Trophoblast cell (in vitro differentiated cells and primary cell): ENCODE results near the gene NEURL4.
A peak's percentile ranks its signal among the peaks of the same experiment; 100 is the strongest.

Experiments used
- DNase-seq, 2 donors: peaks; one replicate each; pipeline ENCODE4 v3.0.0-alpha.2; 2016
- H2AFZ ChIP-seq: 2 replicates; pipeline ENCODE4 v1.6.1; 2013; ENCODE audit warnings: low read length, moderate library complexity, mild to moderate bottlenecking; ENCODE audit not compliant: insufficient read depth, poor library complexity
- H2AK5ac ChIP-seq: 2 replicates; pipeline ENCODE4 v1.6.1; 2013; ENCODE audit warnings: mild to moderate bottlenecking, low read length
- H2BK120ac ChIP-seq: 2 replicates; pipeline ENCODE4 v1.6.1; 2013; ENCODE audit warnings: low read length, mild to moderate bottlenecking, moderate library complexity; ENCODE audit not compliant: insufficient read depth, poor library complexity
- H2BK12ac ChIP-seq: 2 replicates; pipeline ENCODE4 v1.6.1; 2013; ENCODE audit warnings: mild to moderate bottlenecking, low read length, moderate library complexity
- H2BK5ac ChIP-seq: 2 replicates; pipeline ENCODE4 v1.6.1; 2013; ENCODE audit warnings: low read length, low read depth, moderate library complexity, mild to moderate bottlenecking; ENCODE audit not compliant: poor library complexity
- H3K14ac ChIP-seq: 2 replicates; pipeline ENCODE4 v1.6.1; 2013; ENCODE audit warnings: mild to moderate bottlenecking, low read length
- H3K18ac ChIP-seq: 2 replicates; pipeline ENCODE4 v1.6.1; 2013; ENCODE audit warnings: mild to moderate bottlenecking, low read length
- H3K23ac ChIP-seq: 2 replicates; pipeline ENCODE4 v1.6.1; 2013; ENCODE audit warnings: low read length
- H3K27ac ChIP-seq: 2 replicates; pipeline ENCODE4 v1.5.1; 2013; ENCODE audit warnings: low read depth, mild to moderate bottlenecking, inconsistent platforms, low read length, moderate library complexity
- H3K27me3 ChIP-seq: 2 replicates; pipeline ENCODE4 v1.6.1; 2013; ENCODE audit warnings: inconsistent platforms, mild to moderate bottlenecking, low read length, moderate library complexity; ENCODE audit not compliant: insufficient read depth
- H3K36me3 ChIP-seq, 2 experiments: 1 replicate in 1 of 2; 2 replicates in 1 of 2; pipeline ENCODE4 v1.6.1; 2013; ENCODE audit warnings: low read length in 2 of 2, mild to moderate bottlenecking in 2 of 2, moderate library complexity in 1 of 2; ENCODE audit not compliant: insufficient read depth in 2 of 2, control insufficient read depth in 1 of 2
- H3K4ac ChIP-seq: 2 replicates; pipeline ENCODE4 v1.6.1; 2013; ENCODE audit warnings: low read depth, mild to moderate bottlenecking, low read length, moderate library complexity
- H3K4me1 ChIP-seq, 2 experiments: 1 replicate in 1 of 2; 2 replicates in 1 of 2; pipeline ENCODE4 v1.6.1; 2013; ENCODE audit warnings: low read length in 2 of 2, mild to moderate bottlenecking in 2 of 2, moderate library complexity in 1 of 2; ENCODE audit not compliant: insufficient read depth in 2 of 2, control insufficient read depth in 1 of 2
- H3K4me2 ChIP-seq: 2 replicates; pipeline ENCODE4 v1.6.1; 2013; ENCODE audit warnings: inconsistent platforms, mild to moderate bottlenecking, low read length, moderate library complexity
- H3K4me3 ChIP-seq: 2 replicates; pipeline ENCODE4 v1.5.1; 2013; ENCODE audit warnings: mild to moderate bottlenecking, low read depth, low read length, inconsistent platforms
- H3K79me1 ChIP-seq: one replicate; pipeline ENCODE4 v1.6.1; 2013; ENCODE audit warnings: low read length
- H3K79me2 ChIP-seq: 2 replicates; pipeline ENCODE4 v1.6.1; 2013; ENCODE audit warnings: low read length, mild to moderate bottlenecking; ENCODE audit not compliant: control insufficient read depth, insufficient read depth, poor library complexity
- H3K9ac ChIP-seq: 2 replicates; pipeline ENCODE4 v1.6.1; 2013; ENCODE audit warnings: mild to moderate bottlenecking, low read length
- H3K9me3 ChIP-seq: 2 replicates; pipeline ENCODE4 v1.6.1; 2013; ENCODE audit warnings: low read depth, mild to moderate bottlenecking, control low read depth, inconsistent platforms, low read length; ENCODE audit not compliant: insufficient read depth
- H4K12ac ChIP-seq: 2 replicates; pipeline ENCODE4 v1.6.1; 2013; ENCODE audit warnings: low read depth, mild to moderate bottlenecking, low read length, moderate library complexity
- H4K8ac ChIP-seq: 2 replicates; pipeline ENCODE4 v1.6.1; 2013; ENCODE audit warnings: low read depth, mild to moderate bottlenecking, low read length, moderate library complexity
- H4K91ac ChIP-seq: one replicate; pipeline ENCODE4 v1.6.1; 2013; ENCODE audit warnings: low read depth, mild to moderate bottlenecking, low read length, moderate library complexity
- WGBS: extraction: QIAGEN DNeasy Blood & Tissue Kit; methylation state at CpG from one replicate; pipeline ENCODE4 v1.1.7; 2013; ENCODE audit warnings: missing lambda C conversion rate; ENCODE audit not compliant: insufficient read length, insufficient coverage; ENCODE audit errors: extremely low coverage; 5-methylcytosine and 5-hydroxymethylcytosine counted together

The NEURL4 gene

DNA sequence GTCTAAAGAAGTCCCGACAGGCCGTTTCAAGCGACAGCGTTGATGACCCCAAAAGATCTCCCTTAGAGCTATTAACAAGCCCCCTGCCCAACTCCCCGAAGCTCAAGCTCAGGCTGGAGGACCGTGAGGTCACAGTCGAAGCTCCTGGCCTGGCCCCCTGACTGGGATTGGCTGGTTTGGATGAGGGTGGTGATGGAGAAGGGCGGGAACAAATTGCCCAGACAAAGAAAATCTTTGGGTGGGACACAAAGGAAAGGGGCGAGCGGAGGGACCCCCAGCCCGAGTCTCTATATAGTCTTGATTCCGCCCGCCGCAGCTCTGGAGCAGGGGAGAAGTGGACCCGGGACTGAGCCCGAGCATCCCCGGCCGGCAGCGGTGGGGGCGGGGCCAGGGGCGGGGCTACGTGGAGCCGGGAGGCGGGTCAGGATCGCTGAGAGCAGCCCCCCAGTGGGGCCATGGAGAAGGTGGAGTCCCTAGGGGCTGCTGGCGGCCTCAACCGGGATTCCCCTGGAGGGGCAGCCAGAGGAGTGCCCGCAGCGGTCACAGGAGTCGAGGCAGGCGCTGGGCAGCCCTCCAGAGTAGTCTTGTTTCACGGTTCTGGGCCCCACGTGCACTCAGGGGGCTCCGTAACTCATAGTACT is 982 bp upstream of the NEURL4 start:
- WGBS, result no CpG with 5 or more reads among the region's 34 CpGs
- Histone ChIP-seq H3K14ac (peak overlapping the region; percentile 79), H2BK5ac (no peak overlapping the region), H3K79me2 (peaks cover 4% of the 10 kb centered on the region), H2AFZ (peak overlapping the region; percentile 77), H3K4ac (peak overlapping the region; percentile 47), H3K4me3 (peak overlapping the region; percentile 78), H2BK12ac (no peak overlapping the region), H4K12ac (peak overlapping the region; percentile 88), H3K27ac (peak overlapping the region; percentile 31), H3K23ac (no peak overlapping the region), H2BK120ac (peak overlapping the region; percentile 28), H4K91ac (peak overlapping the region; percentile 81), H3K79me1 (peaks cover 11% of the 10 kb centered on the region), H3K36me3 (peaks cover 15 to 20% of the 10 kb centered on the region in 2 experiments), H3K18ac (peak overlapping the region; percentile 58), H3K27me3 (no peaks in the 10 kb centered on the region), H2AK5ac (peak overlapping the region; percentile 67), H3K4me2 (peak overlapping the region; percentile 85), H3K9me3 (no peaks in the 10 kb centered on the region), H3K4me1 (peaks cover 4 to 8% of the 10 kb centered on the region in 2 experiments), H4K8ac (peak overlapping the region; percentile 81), H3K9ac (peak overlapping the region; percentile 73)
- peak; percentile 53 to 72 for DNase-seq

DNA sequence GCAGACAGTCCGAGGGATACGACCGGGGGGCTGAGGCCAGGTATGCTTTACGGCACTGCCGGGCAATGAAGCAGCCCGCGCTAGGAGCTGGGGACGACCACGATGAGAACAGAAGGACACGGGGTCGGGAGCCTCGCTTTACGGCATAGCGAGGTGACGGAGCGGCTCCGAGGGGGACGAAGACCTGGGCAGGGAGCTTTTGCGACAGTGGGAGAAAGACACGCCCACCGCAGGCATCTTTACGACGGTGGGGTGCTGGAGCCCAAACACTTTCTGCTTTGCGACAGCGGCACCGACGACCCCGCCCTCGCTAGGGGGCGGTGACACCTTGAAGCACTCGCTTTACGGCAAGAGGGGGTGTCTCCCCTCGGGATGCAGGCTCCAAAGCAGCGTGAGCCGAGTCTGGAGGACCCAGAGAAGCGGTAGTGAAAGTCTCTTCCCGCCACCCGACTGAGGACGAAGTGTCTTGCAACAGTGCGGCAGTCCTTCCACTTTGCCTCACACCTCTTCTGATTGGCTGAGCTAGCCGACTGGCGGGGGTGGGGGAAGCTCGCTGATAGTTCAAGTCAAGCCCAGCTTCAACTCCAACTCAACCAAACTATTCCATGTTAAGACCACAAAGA is 350 bp upstream of the NEURL4 start:
- Histone ChIP-seq H3K9me3 (no peaks in the 10 kb centered on the region), H3K27me3 (no peaks in the 10 kb centered on the region), H4K12ac (peak overlapping the region; percentile 26), H4K8ac (peak overlapping the region; percentile 81), H3K9ac (peak overlapping the region; percentile 73), H2AK5ac (no peak overlapping the region), H3K79me1 (peaks cover 11% of the 10 kb centered on the region), H3K4ac (peak overlapping the region; percentile 47), H3K79me2 (peaks cover 4% of the 10 kb centered on the region), H3K4me2 (peak overlapping the region; percentile 85), H3K18ac (peak overlapping the region; percentile 52), H2AFZ (peak overlapping the region; percentile 77), H4K91ac (peak overlapping the region; percentile 21), H2BK5ac (no peak overlapping the region), H3K14ac (peak overlapping the region; percentile 79), H3K27ac (peak overlapping the region; percentile 31), H2BK12ac (no peak overlapping the region), H3K36me3 (peaks cover 20 to 26% of the 10 kb centered on the region in 2 experiments), H3K4me3 (peak overlapping the region; percentile 85), H3K4me1 (peaks cover 4 to 8% of the 10 kb centered on the region in 2 experiments), H2BK120ac (peak overlapping the region; percentile 23), H3K23ac (no peak overlapping the region)
- DNase-seq, result peak; percentile 97 to 99
- no CpG with 5 or more reads among the region's 43 CpGs for WGBS

DNA sequence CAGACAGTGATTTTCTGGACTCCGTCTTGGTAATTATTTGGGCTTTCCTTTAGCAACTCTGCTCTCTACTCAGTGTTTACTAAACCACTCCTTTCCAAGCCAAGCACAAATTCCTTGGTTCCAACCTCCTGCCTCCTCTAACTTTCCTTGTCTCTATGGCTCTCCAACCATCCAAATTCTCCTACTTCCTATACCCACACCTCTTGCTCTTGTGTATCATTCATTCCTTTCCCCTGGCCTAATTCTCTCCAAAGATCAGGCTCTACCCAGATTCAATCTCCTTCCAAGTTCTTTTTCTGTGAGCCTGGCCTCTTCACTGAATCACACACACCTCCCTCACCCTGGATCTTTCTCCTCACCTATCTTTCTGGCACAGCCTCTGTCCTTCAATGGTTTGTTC is 1.1 kb downstream of the NEURL4 start:
- no peak overlapping the region for H3K14ac ChIP-seq
- H3K4ac ChIP-seq, result no peak overlapping the region
- no peak for DNase-seq
- peaks cover 4 to 8% of the 10 kb centered on the region in 2 experiments for H3K4me1 ChIP-seq
- H4K8ac ChIP-seq, result no peak overlapping the region
- H3K9ac ChIP-seq, result no peak overlapping the region
- H3K79me2 ChIP-seq, result peaks cover 4% of the 10 kb centered on the region
- H3K23ac ChIP-seq, result no peak overlapping the region
- no peak overlapping the region for H3K27ac ChIP-seq
- H2BK120ac ChIP-seq, result no peak overlapping the region
- no peak overlapping the region for H3K4me3 ChIP-seq
- no peaks in the 10 kb centered on the region for H3K27me3 ChIP-seq
- peaks cover 34 to 39% of the 10 kb centered on the region in 2 experiments for H3K36me3 ChIP-seq
- H2BK12ac ChIP-seq, result no peak overlapping the region
- no peak overlapping the region for H2BK5ac ChIP-seq
- no peak overlapping the region for H3K4me2 ChIP-seq
- no peak overlapping the region for H2AFZ ChIP-seq
- H4K12ac ChIP-seq, result no peak overlapping the region
- H3K9me3 ChIP-seq, result no peaks in the 10 kb centered on the region
- H4K91ac ChIP-seq, result no peak overlapping the region
- no CpG with 5 or more reads among the region's 1 CpG for WGBS
- H3K79me1 ChIP-seq, result peaks cover 11% of the 10 kb centered on the region
- no peak overlapping the region for H2AK5ac ChIP-seq
- no peak overlapping the region for H3K18ac ChIP-seq

DNA sequence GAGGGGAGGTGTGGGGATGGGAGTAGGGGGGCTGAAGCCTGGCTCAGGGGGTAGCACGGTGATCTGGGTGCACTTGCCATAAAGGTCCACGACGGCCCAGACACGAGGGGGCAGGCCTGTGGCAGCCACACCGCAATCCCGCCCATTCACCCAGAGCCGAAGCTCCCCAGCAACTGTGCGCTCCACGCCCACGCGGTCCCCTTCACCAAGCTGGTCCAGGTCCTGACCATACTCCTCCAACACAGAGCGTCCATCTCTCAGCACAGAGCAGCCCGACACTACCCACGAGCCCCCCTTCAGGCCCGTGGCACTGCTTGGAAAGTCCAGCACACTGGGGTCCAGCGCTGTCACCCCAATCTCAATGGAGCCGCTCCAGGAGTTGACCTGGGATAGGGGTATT is 1.6 kb downstream of the NEURL4 start:
- no peak overlapping the region for H2BK5ac ChIP-seq

More for the DNA sequence above, 1.6 kb downstream of the NEURL4 start:
- Histone ChIP-seq H3K18ac (no peak overlapping the region), H3K79me2 (peaks cover 4% of the 10 kb centered on the region), H4K12ac (no peak overlapping the region), H2BK12ac (no peak overlapping the region), H4K91ac (no peak overlapping the region), H3K23ac (no peak overlapping the region), H2BK120ac (no peak overlapping the region), H3K14ac (no peak overlapping the region), H3K4me1 (peaks cover 4 to 8% of the 10 kb centered on the region in 2 experiments), H4K8ac (no peak overlapping the region), H3K27me3 (no peaks in the 10 kb centered on the region), H2AFZ (no peak overlapping the region), H3K27ac (no peak overlapping the region), H3K4ac (no peak overlapping the region), H2AK5ac (no peak overlapping the region), H3K79me1 (peaks cover 11% of the 10 kb centered on the region), H3K36me3 (peaks cover 39 to 44% of the 10 kb centered on the region in 2 experiments), H3K9ac (no peak overlapping the region), H3K9me3 (no peaks in the 10 kb centered on the region), H3K4me3 (no peak overlapping the region), H3K4me2 (no peak overlapping the region)
- WGBS, result no CpG with 5 or more reads among the region's 17 CpGs
- DNase-seq, result no peak
